ENCODE results near the gene MYO1B.

MYO1B gene

GRCh38 chr2:191314697-191315364, 69.6 kb downstream of the MYO1B start:
- DNase-seq (ENCODE audit: low read depth): no peak
- TF ChIP-seq CTCF (IDR thresholded peaks at IDR 0.05; ENCODE audit: control insufficient read depth, extremely low read depth, insufficient read depth): no peak
- no peak overlapping the region for H3K4me3 ChIP-seq (ENCODE audit: low read depth, low read length)

GRCh38 chr2:191315365-191315752, 70.2 kb downstream of the MYO1B start:
- DNase-seq (ENCODE audit: low read depth): no peak
- H3K4me3 ChIP-seq (ENCODE audit: low read depth, low read length): no peak overlapping the region
- TF ChIP-seq CTCF (IDR thresholded peaks at IDR 0.05; ENCODE audit: control insufficient read depth, extremely low read depth, insufficient read depth): no peak

GRCh38 chr2:191316246-191316994, 71.2 kb downstream of the MYO1B start:
- H3K4me3 ChIP-seq (ENCODE audit: low read depth, low read length): no peak overlapping the region
- no peak for TF ChIP-seq CTCF (IDR thresholded peaks at IDR 0.05; ENCODE audit: control insufficient read depth, extremely low read depth, insufficient read depth)
- DNase-seq (ENCODE audit: low read depth): no peak

- peak; percentile 67 for DNase-seq (ENCODE audit: low read depth)
- H3K4me3 ChIP-seq (ENCODE audit: low read depth, low read length): no peak overlapping the region
- TF ChIP-seq CTCF (IDR thresholded peaks at IDR 0.05; ENCODE audit: control insufficient read depth, extremely low read depth, insufficient read depth): no peak
Measured at GRCh38 chr2:191318037-191318728, 73.0 kb downstream of the MYO1B start.

- DNase-seq (ENCODE audit: low read depth): peak; percentile 26
- no peak for TF ChIP-seq CTCF (IDR thresholded peaks at IDR 0.05; ENCODE audit: control insufficient read depth, extremely low read depth, insufficient read depth)
- H3K4me3 ChIP-seq (ENCODE audit: low read depth, low read length): no peak overlapping the region
Measured at GRCh38 chr2:191318729-191319078, 73.5 kb downstream of the MYO1B start.

GRCh38 chr2:191319186-191319585, 74.0 kb downstream of the MYO1B start:
- DNase-seq (ENCODE audit: low read depth): no peak
- H3K4me3 ChIP-seq (ENCODE audit: low read depth, low read length): no peak overlapping the region
- TF ChIP-seq CTCF (IDR thresholded peaks at IDR 0.05; ENCODE audit: control insufficient read depth, extremely low read depth, insufficient read depth): no peak
